Body of pancreas (tissue), 4 donors: ENCODE measurements around the gene RCOR1. TPM values are rescaled to one million over a fixed set of nuclear protein-coding genes. Genes with fewer than 3 reads are reported as not detected.
"Not testable (repeated sequence)": the region's sequence is repeated elsewhere in the genome, so short reads cannot be mapped to it uniquely, and the experiment has no call there.

Experiments used
- ATAC-seq: fragments of 150-250 bp; one replicate; pipeline ENCODE4 v1.9.1; 2016
- DNase-seq, 4 donors: peaks; one replicate each; pipeline ENCODE4 v3.0.0-alpha.2; 2019
- H3K27ac ChIP-seq, 4 donors: fragments of 200-600 bp; sonication (generic); 1 replicate in 3 of 4; 2 replicates in 1 of 4; pipeline versions ENCODE4 v1.5.1 to v1.6.1; 2016 to 2019; ENCODE audit warnings: mild to moderate bottlenecking in 1 of 4, mixed read lengths in 1 of 4, moderate library complexity in 1 of 4
- H3K27me3 ChIP-seq, 2 donors: fragments of 200-600 bp; sonication (generic); one replicate each; pipeline ENCODE4 v1.6.0; 2016; ENCODE audit warnings: mild to moderate bottlenecking in 1 of 2
- H3K36me3 ChIP-seq, 2 donors: fragments of 200-600 bp; sonication (generic); replicated peaks in 1 of 2; 2 replicates each; pipeline ENCODE4 v1.5.1; 2016; ENCODE audit warnings: low read depth in 2 of 2; ENCODE audit not compliant: insufficient read depth in 1 of 2
- H3K4me1 ChIP-seq: fragments of 200-600 bp; sonication (generic); one replicate; pipeline ENCODE4 v1.6.0; 2016
- H3K4me3 ChIP-seq, 2 donors: fragments of 200-600 bp; sonication (generic); 1 replicate in 1 of 2; 2 replicates in 1 of 2; pipeline ENCODE4 v1.5.1; 2016 to 2019
- H3K9me3 ChIP-seq, 3 donors: fragments of 200-600 bp; sonication (generic); 1 replicate in 2 of 3; 2 replicates in 1 of 3; pipeline ENCODE4 v1.5.1; 2016
- CTCF ChIP-seq, 7 experiments: fragments of 450-650 bp in 4 of 7; fragments of 200-600 bp in 3 of 7; sonication (generic) in 3 of 7; IDR thresholded peaks; one replicate each; pipeline ENCODE4 v1.5.1; 2016 to 2019; ENCODE audit warnings: antibody characterized with exemption in 7 of 7
- POLR2A ChIP-seq, 3 donors: fragments of 450-650 bp; IDR thresholded peaks; one replicate each; pipeline ENCODE4 v1.6.1; 2016; ENCODE audit warnings: antibody characterized with exemption in 3 of 3, mild to moderate bottlenecking in 2 of 3
- WGBS, 2 donors: methylation state at CpG; one replicate each; pipeline ENCODE4 v1.1.5; 2017; 5-methylcytosine and 5-hydroxymethylcytosine counted together
- intact Hi-C: fragments of 100-400 bp; cut with DNase I; formaldehyde crosslinking; loops from one replicate; pipeline ENCODE4 v1.15.1; 2023
- total RNA-seq, 2 donors: library from RNA; depleted of rRNA; stranded (reverse); fragments of >200 nt; gene quantifications; one replicate each; pipeline ENCODE4 v1.1.0, GENCODE V29; 2016

The RCOR1 gene
- total RNA-seq, 2 donors from 2014 or later = 6.3 to 6.7 TPM

GRCh38 chr14:102764220-102764671 lies 171.8 kb downstream of the RCOR1 start:
- WGBS, 2 donors = 71 to 75% methylated on average over 7 to 11 of the region's 11 CpGs
- Histone ChIP-seq H3K4me1 (no peaks in the 10 kb centered on the region), H3K4me3 (no peak overlapping the region), H3K9me3 (no peaks in the 10 kb centered on the region), H3K36me3 (no peaks in the 10 kb centered on the region), H3K27me3 (no peaks in the 10 kb centered on the region), H3K27ac (no peak overlapping the region)
- DNase-seq (no peak), ATAC-seq (no peak)
- TF ChIP-seq POLR2A (IDR thresholded peaks at IDR 0.05) = no peak
- TF ChIP-seq CTCF (IDR thresholded peaks at IDR 0.05) = no peak
- intact Hi-C loops = no loop called here

GRCh38 chr14:102765770-102766169 lies 173.3 kb downstream of the RCOR1 start:
- intact Hi-C loops, H3K4me3 ChIP-seq, H3K36me3 ChIP-seq, ATAC-seq, H3K27me3 ChIP-seq, H3K4me1 ChIP-seq, H3K9me3 ChIP-seq, DNase-seq, H3K27ac ChIP-seq: not testable (repeated sequence)
- 87 to 93% methylated on average over 7 to 8 of the region's 8 CpGs for WGBS, 2 donors

GRCh38 chr14:102768223-102769048 lies 176.0 kb downstream of the RCOR1 start:
- intact Hi-C loops = no loop called here
- H3K27ac ChIP-seq = no peak overlapping the region
- no peaks in the 10 kb centered on the region for H3K36me3 ChIP-seq
- H3K4me1 ChIP-seq = no peaks in the 10 kb centered on the region
- H3K4me3 ChIP-seq = no peak overlapping the region
- peak in 1 of 4 donors; percentile 48 for DNase-seq
- H3K27me3 ChIP-seq = no peaks in the 10 kb centered on the region
- no peak for TF ChIP-seq POLR2A (IDR thresholded peaks at IDR 0.05)
- ATAC-seq = no peak
- whole genome bisulfite sequencing, 2 donors = 79 to 80% methylated on average over 19 of the region's 19 CpGs
- no peaks in the 10 kb centered on the region for H3K9me3 ChIP-seq

- TF ChIP-seq CTCF (IDR thresholded peaks at IDR 0.05) (no peak), POLR2A (IDR thresholded peaks at IDR 0.05) (no peak)
- Histone ChIP-seq H3K4me3 (no peak overlapping the region), H3K4me1 (no peaks in the 10 kb centered on the region), H3K27me3 (no peaks in the 10 kb centered on the region), H3K9me3 (no peaks in the 10 kb centered on the region), H3K36me3 (no peaks in the 10 kb centered on the region), H3K27ac (no peak overlapping the region)
- DNase-seq = no peak
- WGBS, 2 donors = 78 to 100% methylated on average over 2 to 4 of the region's 4 CpGs
- ATAC-seq = no peak
- intact Hi-C loops = no loop called here
Observed at GRCh38 chr14:102769049-102769327, 176.5 kb downstream of the RCOR1 start.

GRCh38 chr14:102770147-102771123 lies 178.0 kb downstream of the RCOR1 start:
- TF ChIP-seq CTCF (IDR thresholded peaks at IDR 0.05) (no peak), POLR2A (IDR thresholded peaks at IDR 0.05) (no peak)
- intact Hi-C loops = no loop called here
- DNase-seq = no peak
- ATAC-seq = no peak
- 76 to 77% methylated on average over 27 to 32 of the region's 32 CpGs for WGBS, 2 donors
- Histone ChIP-seq H3K4me3 (no peak overlapping the region), H3K27ac (no peak overlapping the region), H3K9me3 (no peaks in the 10 kb centered on the region), H3K36me3 (no peaks in the 10 kb centered on the region), H3K27me3 (no peaks in the 10 kb centered on the region), H3K4me1 (no peaks in the 10 kb centered on the region)
